Lung microvascular endothelial cell (primary cell): Measurements from ENCODE around the gene TFEC. TPM values are rescaled to one million over a fixed set of nuclear protein-coding genes. Genes with fewer than 3 reads are reported as not detected.
"Not testable (repeated sequence)": the region's sequence is repeated elsewhere in the genome, so short reads cannot be mapped to it uniquely, and the experiment has no call there.

ENCODE experiments used
- DNase-seq, 2 donors: peaks; one replicate each; pipeline versions ENCODE4 v3.0.0 to v3.0.0-alpha.2; 2010; ENCODE audit warnings: low read depth in 2 of 2
- total RNA-seq: library from RNA; depleted of rRNA; stranded (reverse); fragments of >200 nt; gene quantifications from 2 replicates; pipeline ENCODE4 v1.2.1, GENCODE V29; 2014

Gene TFEC
- total RNA-seq, 1 donor from 2014 or later = 0.20 TPM

GRCh38 chr7:115929736-115930135 lies 100.8 kb downstream of the TFEC start:
- not testable (repeated sequence) for DNase-seq

GRCh38 chr7:115924411-115924810 lies 106.2 kb downstream of the TFEC start:
- DNase-seq = no peak

GRCh38 chr7:115920367-115920766 lies 110.2 kb downstream of the TFEC start:
- DNase-seq = no peak

GRCh38 chr7:115914951-115915350 lies 115.6 kb downstream of the TFEC start:
- DNase-seq = no peak

- no peak for DNase-seq
These were observed 119.1 kb downstream of the TFEC start for GRCh38 chr7:115911465-115911864.

GRCh38 chr7:115910541-115911164 lies 119.9 kb downstream of the TFEC start:
- peak; percentile 33 to 54 for DNase-seq

- no peak for DNase-seq
These were observed 123.8 kb downstream of the TFEC start for GRCh38 chr7:115906731-115907130.

GRCh38 chr7:115889669-115889984 lies 140.9 kb downstream of the TFEC start:
- no peak for DNase-seq

- DNase-seq = no peak
These were observed 141.4 kb downstream of the TFEC start for GRCh38 chr7:115888981-115889668.

GRCh38 chr7:115885550-115885949 lies 145.0 kb downstream of the TFEC start:
- no peak for DNase-seq

Other genes starting within 250 kb of the TFEC start
- gene TES, start 179.8 kb upstream of the TFEC start, total RNA-seq = 62.7 and 78.0 TPM in 2 replicates